ENCODE data around the gene AGRN.

- TF ChIP-seq CTCF (IDR thresholded peaks at IDR 0.05) (no peak), POLR2A (IDR thresholded peaks at IDR 0.05) (no peak)
Observed at GRCh38 chr1:1035291-1035943, 15.5 kb downstream of the AGRN start.
